PFSK-1 (cell line): ENCODE results near the gene MFAP3.

Source experiments
- POLR2AphosphoS5 ChIP-seq: IDR thresholded peaks from 2 replicates; pipeline ENCODE4 v1.6.1; 2012; ENCODE audit warnings: low read depth, mild to moderate bottlenecking, control low read depth, low read length, moderate library complexity
- TAF1 ChIP-seq: IDR thresholded peaks from 2 replicates; pipeline ENCODE4 v1.6.1; 2012; ENCODE audit warnings: low read length, control low read depth, borderline replicate concordance; ENCODE audit not compliant: insufficient read depth
- TF ChIP-seq, protein P1 (sequence below), 2 experiments: IDR thresholded peaks; 2 replicates each; pipeline versions ENCODE4 v1.6.1 to v1.8.0; 2011 to 2012; ENCODE audit warnings: low read depth in 2 of 2, low read length in 2 of 2, control low read depth in 1 of 2, inconsistent platforms in 1 of 2, mild to moderate bottlenecking in 1 of 2, moderate library complexity in 1 of 2; ENCODE audit not compliant: insufficient read depth in 1 of 2

GRCh38 chr5:154055201-154055600 is 16.4 kb downstream of the MFAP3 start:
- TF ChIP-seq, protein P1, sequence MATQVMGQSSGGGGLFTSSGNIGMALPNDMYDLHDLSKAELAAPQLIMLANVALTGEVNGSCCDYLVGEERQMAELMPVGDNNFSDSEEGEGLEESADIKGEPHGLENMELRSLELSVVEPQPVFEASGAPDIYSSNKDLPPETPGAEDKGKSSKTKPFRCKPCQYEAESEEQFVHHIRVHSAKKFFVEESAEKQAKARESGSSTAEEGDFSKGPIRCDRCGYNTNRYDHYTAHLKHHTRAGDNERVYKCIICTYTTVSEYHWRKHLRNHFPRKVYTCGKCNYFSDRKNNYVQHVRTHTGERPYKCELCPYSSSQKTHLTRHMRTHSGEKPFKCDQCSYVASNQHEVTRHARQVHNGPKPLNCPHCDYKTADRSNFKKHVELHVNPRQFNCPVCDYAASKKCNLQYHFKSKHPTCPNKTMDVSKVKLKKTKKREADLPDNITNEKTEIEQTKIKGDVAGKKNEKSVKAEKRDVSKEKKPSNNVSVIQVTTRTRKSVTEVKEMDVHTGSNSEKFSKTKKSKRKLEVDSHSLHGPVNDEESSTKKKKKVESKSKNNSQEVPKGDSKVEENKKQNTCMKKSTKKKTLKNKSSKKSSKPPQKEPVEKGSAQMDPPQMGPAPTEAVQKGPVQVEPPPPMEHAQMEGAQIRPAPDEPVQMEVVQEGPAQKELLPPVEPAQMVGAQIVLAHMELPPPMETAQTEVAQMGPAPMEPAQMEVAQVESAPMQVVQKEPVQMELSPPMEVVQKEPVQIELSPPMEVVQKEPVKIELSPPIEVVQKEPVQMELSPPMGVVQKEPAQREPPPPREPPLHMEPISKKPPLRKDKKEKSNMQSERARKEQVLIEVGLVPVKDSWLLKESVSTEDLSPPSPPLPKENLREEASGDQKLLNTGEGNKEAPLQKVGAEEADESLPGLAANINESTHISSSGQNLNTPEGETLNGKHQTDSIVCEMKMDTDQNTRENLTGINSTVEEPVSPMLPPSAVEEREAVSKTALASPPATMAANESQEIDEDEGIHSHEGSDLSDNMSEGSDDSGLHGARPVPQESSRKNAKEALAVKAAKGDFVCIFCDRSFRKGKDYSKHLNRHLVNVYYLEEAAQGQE (IDR thresholded peaks at IDR 0.05; ENCODE audit: insufficient read depth in 1 of 2, low read depth in 2 of 2, low read length in 2 of 2): no peak
- TF ChIP-seq TAF1: no peak
- no peak for TF ChIP-seq POLR2AphosphoS5
